ENCODE measurements around the gene CTCFL. TPM values are rescaled to one million over a fixed set of nuclear protein-coding genes. Genes with fewer than 3 reads are reported as not detected.

CTCFL gene
- total RNA-seq, 120 experiments from 2014 or later = 0.13 TPM; not detected in 119

Other genes starting within 250 kb of the CTCFL start
- not detected for gene SPO11, start 195.3 kb downstream of the CTCFL start, total RNA-seq
- 10 to 100 TPM; 16.2 to 42.7 (median 30.2) TPM for gene RAE1, start 173.9 kb downstream of the CTCFL start, total RNA-seq
- 10 to 100 TPM in 112 of 120 experiments, 1 to 10 TPM in 8; 8.5 to 26.9 (median 13.2) TPM for gene RBM38, start 133.7 kb downstream of the CTCFL start, total RNA-seq
- 10 to 100 TPM in 6 of 120 experiments, 1 to 10 TPM in 83, under 1 TPM in 24, not detected in 7; 0.16 to 13.1 (median 2.9) TPM for gene PCK1, start 36.0 kb upstream of the CTCFL start, total RNA-seq
- 1 to 10 TPM in 11 of 120 experiments, under 1 TPM in 22, not detected in 87; 0.20 to 2.4 (median 0.79) TPM for gene ZBP1, start 95.3 kb upstream of the CTCFL start, total RNA-seq
- 10 to 100 TPM; 22.0 to 55.2 (median 36.7) TPM for gene PMEPA1, start 184.9 kb upstream of the CTCFL start, total RNA-seq